Spleen (tissue), 11 donors: ENCODE measurements around the gene GLTPD2. TPM values are rescaled to one million over a fixed set of nuclear protein-coding genes. Genes with fewer than 3 reads are reported as not detected.

Experiments used
- DNase-seq: peaks from one replicate; pipeline ENCODE4 v3.0.0-alpha.2; 2020
- H3K27ac ChIP-seq, 8 donors: fragments of 200-600 bp; sonication (generic) in 7 of 8; 1 replicate in 4 of 8; 2 replicates in 4 of 8; pipeline versions ENCODE4 v1.5.0 to v1.8.0; 2016 to 2021; ENCODE audit warnings: inconsistent platforms in 4 of 8, mild to moderate bottlenecking in 4 of 8, moderate library complexity in 1 of 8
- H3K27me3 ChIP-seq, 7 donors: fragments of 200-600 bp; sonication (generic) in 6 of 7; replicated peaks in 1 of 7; 1 replicate in 4 of 7; 2 replicates in 3 of 7; pipeline versions ENCODE4 v1.5.0 to v1.8.0; 2016 to 2021; ENCODE audit warnings: inconsistent platforms in 3 of 7, mild to moderate bottlenecking in 1 of 7
- H3K36me3 ChIP-seq, 6 donors: fragments of 200-600 bp; sonication (generic) in 5 of 6; 1 replicate in 4 of 6; 2 replicates in 2 of 6; pipeline versions ENCODE4 v1.5.0 to v1.8.0; 2016 to 2021; ENCODE audit warnings: inconsistent platforms in 2 of 6
- H3K4me1 ChIP-seq, 6 donors: fragments of 200-600 bp; sonication (generic) in 5 of 6; 1 replicate in 3 of 6; 2 replicates in 3 of 6; pipeline versions ENCODE4 v1.5.0 to v1.8.0; 2016 to 2021; ENCODE audit warnings: inconsistent platforms in 3 of 6
- H3K4me3 ChIP-seq, 8 donors: fragments of 200-600 bp; sonication (generic) in 7 of 8; 1 replicate in 4 of 8; 2 replicates in 4 of 8; pipeline versions ENCODE4 v1.5.0 to v1.8.0; 2016 to 2021; ENCODE audit warnings: inconsistent platforms in 4 of 8, mild to moderate bottlenecking in 4 of 8, moderate library complexity in 2 of 8
- H3K9me3 ChIP-seq, 8 donors: fragments of 200-600 bp; sonication (generic) in 7 of 8; 1 replicate in 4 of 8; 2 replicates in 4 of 8; pipeline versions ENCODE4 v1.5.0 to v1.8.0; 2016 to 2021; ENCODE audit warnings: inconsistent platforms in 4 of 8
- POLR2A ChIP-seq, 3 donors: fragments of 450-650 bp; IDR thresholded peaks; one replicate each; pipeline ENCODE4 v1.5.1; 2017; ENCODE audit warnings: antibody characterized with exemption in 3 of 3, mild to moderate bottlenecking in 1 of 3
- POLR2AphosphoS5 ChIP-seq, 3 donors: sonication (generic); formaldehyde crosslinking; IDR thresholded peaks; one replicate each; pipeline ENCODE4 v1.5.1; 2017; ENCODE audit warnings: antibody characterized with exemption in 3 of 3
- WGBS, 5 donors: extraction: QIAGEN DNeasy Blood & Tissue Kit in 3 of 5; methylation state at CpG; one replicate each; pipeline versions ENCODE4 v1.1.5 to v1.1.7; 2013 to 2018; 5-methylcytosine and 5-hydroxymethylcytosine counted together
- intact Hi-C: fragments of 100-400 bp; cut with DNase I; formaldehyde crosslinking; loops from one replicate; pipeline ENCODE4 v1.15.0; 2023; ENCODE audit warnings: low total_unique reads
- polyA plus RNA-seq, 3 donors: library from polyadenylated mRNA; stranded (reverse); fragments of 200-250 nt; gene quantifications; one replicate each; pipeline ENCODE4 v1.2.1, GENCODE V29; 2013
- total RNA-seq, 7 donors: library from RNA; depleted of rRNA in 3 of 7; stranded (reverse); fragments of >200 nt in 3 of 7; fragmentation: NEBNext Ultra II Directional in 4 of 7; extraction: Animal tissue kit (Norgen Biotek cat#: 25700) in 4 of 7; gene quantifications; one replicate each; pipeline versions ENCODE4 v1.1.0 to v1.2.1, GENCODE V29; 2016 to 2021
- TF ChIP-seq, protein P1 (sequence below), 11 experiments: fragments of 200-600 bp in 7 of 11; fragments of 450-650 bp in 4 of 11; sonication (generic) in 4 of 11; IDR thresholded peaks in 8 of 11; conservative IDR thresholded peaks in 3 of 11; 1 replicate in 7 of 11; 2 replicates in 4 of 11; pipeline versions ENCODE4 v1.4.0 to v1.8.0; 2016 to 2021; ENCODE audit warnings: antibody characterized with exemption in 11 of 11, inconsistent platforms in 4 of 11, mild to moderate bottlenecking in 1 of 11
- donor health status: healthy with polysubstance abuse.
- donor health status: DM: no; HTN: no; CAD: no; lungs with moderate emphysema.
- donor health status: DM: no; HTN: no; CAD: no.
- donor health status: Bipolar disorder and iron deficiency.
- donor health status: healthy.
- donor health status: DM: no; HTN: no; CAD: no.
- donor health status: DM: yes; HTN: yes; CAD: no.

Gene GLTPD2
- total and polyA plus RNA-seq, 10 donors = 0.06 TPM; not detected in 9

GRCh38 chr17:4768298-4768697 lies 20.5 kb upstream of the GLTPD2 start:
- peaks cover 0 to 4% (median 0%) of the 10 kb centered on the region in 7 donors for H3K27me3 ChIP-seq
- H3K9me3 ChIP-seq = no peaks in the 10 kb centered on the region
- DNase-seq = no peak
- TF ChIP-seq POLR2A (IDR thresholded peaks at IDR 0.05) (no peak), POLR2AphosphoS5 (IDR thresholded peaks at IDR 0.05) (peak in 1 of 3 donors; percentile 45)
- H3K4me3 ChIP-seq = no peak overlapping the region
- H3K4me1 ChIP-seq = peaks cover 0 to 37% (median 9%) of the 10 kb centered on the region in 6 donors
- peak overlapping the region in 3 of 8 donors; percentile 52 to 87 (median 62) for H3K27ac ChIP-seq
- no peaks in the 10 kb centered on the region for H3K36me3 ChIP-seq
- 74 to 86% (median 79%) methylated on average over 6 of the region's 6 CpGs for WGBS, 5 donors
- intact Hi-C loops = no loop called here

DNA sequence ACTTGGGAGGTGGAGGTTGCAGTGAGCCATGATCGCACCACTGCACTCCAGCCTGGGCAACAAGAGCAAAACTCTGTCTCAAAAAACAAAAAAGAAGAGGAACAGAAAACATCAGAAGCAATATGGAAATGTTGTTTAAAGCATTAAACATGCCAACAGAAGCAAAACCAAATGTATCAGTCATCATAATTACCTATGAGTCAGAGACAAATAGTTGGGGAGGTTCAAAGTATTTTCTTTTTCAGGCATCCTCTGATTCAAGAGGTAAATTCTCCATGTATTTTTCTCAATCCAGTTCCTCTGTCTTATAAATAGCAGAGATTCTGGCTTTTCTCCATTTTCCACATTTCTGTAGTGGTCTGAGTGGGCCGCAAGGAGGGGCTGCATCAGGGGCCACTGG lies 19.1 kb upstream of the GLTPD2 start:
- no peak for DNase-seq
- WGBS, 5 donors = 91 to 98% (median 97%) methylated on average over 2 of the region's 2 CpGs
- TF ChIP-seq, protein P1, sequence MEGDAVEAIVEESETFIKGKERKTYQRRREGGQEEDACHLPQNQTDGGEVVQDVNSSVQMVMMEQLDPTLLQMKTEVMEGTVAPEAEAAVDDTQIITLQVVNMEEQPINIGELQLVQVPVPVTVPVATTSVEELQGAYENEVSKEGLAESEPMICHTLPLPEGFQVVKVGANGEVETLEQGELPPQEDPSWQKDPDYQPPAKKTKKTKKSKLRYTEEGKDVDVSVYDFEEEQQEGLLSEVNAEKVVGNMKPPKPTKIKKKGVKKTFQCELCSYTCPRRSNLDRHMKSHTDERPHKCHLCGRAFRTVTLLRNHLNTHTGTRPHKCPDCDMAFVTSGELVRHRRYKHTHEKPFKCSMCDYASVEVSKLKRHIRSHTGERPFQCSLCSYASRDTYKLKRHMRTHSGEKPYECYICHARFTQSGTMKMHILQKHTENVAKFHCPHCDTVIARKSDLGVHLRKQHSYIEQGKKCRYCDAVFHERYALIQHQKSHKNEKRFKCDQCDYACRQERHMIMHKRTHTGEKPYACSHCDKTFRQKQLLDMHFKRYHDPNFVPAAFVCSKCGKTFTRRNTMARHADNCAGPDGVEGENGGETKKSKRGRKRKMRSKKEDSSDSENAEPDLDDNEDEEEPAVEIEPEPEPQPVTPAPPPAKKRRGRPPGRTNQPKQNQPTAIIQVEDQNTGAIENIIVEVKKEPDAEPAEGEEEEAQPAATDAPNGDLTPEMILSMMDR (IDR thresholded peaks at IDR 0.05 in 8 of 11, conservative IDR thresholded peaks at IDR 0.05 in 3 of 11) = no peak
- TF ChIP-seq POLR2AphosphoS5 (IDR thresholded peaks at IDR 0.05) (no peak), POLR2A (IDR thresholded peaks at IDR 0.05) (no peak)

DNA sequence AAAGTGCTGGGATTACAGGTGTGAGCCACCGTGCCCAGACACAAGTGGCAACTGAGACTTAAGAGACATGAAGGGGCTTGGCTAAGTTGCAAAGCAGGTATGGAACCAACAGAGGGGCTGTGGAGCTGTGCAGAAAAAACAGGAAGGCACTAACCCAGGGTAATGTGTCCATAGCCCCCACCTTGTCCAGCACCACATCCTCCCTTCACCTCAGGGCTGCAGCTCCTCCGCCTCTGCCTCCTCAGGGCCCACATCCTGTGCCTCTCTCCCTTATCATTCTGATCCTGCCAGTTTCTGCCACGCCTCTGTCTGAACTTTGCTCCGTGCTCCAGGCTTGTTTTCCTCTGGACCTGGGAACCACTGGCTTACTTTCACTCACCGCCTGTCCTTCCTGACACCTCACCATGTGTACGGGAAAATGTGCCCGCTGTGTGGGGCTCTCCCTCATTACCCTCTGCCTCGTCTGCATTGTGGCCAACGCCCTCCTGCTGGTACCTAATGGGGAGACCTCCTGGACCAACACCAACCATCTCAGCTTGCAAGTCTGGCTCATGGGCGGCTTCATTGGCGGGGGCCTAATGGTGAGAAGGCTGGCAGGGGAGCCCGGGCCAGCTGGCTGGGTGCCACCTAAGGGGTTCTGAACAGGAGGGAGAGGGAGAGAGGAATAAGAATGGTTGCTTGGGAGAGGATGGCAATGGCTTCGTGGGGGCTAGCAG lies 17.1 kb upstream of the GLTPD2 start, which contains the start of gene TM4SF5:
Gene TM4SF5, plus strand, starts transcription at position 368 of the 716 bp plus-strand sequence. Its CDS starts 37 bp downstream, at position 405.
- Histone ChIP-seq H3K4me3 (no peak within 1 kb of the TSS), H3K36me3 (no peaks in the 10 kb centered on the region), H3K27ac (peak within 1 kb of the TSS in 3 of 8 donors; percentile 13 to 40 (median 36)), H3K27me3 (peaks cover 0 to 4% (median 0%) of the 10 kb centered on the region in 7 donors), H3K9me3 (no peaks in the 10 kb centered on the region), H3K4me1 (peaks cover 0 to 14% (median 5%) of the 10 kb centered on the region in 6 donors)
- intact Hi-C loops = no loop called here
- TF ChIP-seq POLR2AphosphoS5 (IDR thresholded peaks at IDR 0.05) = no peak
- TF ChIP-seq POLR2A (IDR thresholded peaks at IDR 0.05) = no peak
- TF ChIP-seq, protein P1 (IDR thresholded peaks at IDR 0.05 in 8 of 11, conservative IDR thresholded peaks at IDR 0.05 in 3 of 11) = no peak
- 55 to 64% (median 63%) methylated on average over 13 of the region's 13 CpGs for WGBS, 5 donors
- no peak for DNase-seq

More for the DNA sequence above, 19.1 kb upstream of the GLTPD2 start:
- peaks cover 0 to 4% (median 0%) of the 10 kb centered on the region in 7 donors for H3K27me3 ChIP-seq
- H3K27ac ChIP-seq = no peak overlapping the region
- H3K4me3 ChIP-seq = no peak overlapping the region
- intact Hi-C loops = no loop called here
- no peaks in the 10 kb centered on the region for H3K9me3 ChIP-seq
- no peaks in the 10 kb centered on the region for H3K36me3 ChIP-seq
- H3K4me1 ChIP-seq = peaks cover 0 to 30% (median 7%) of the 10 kb centered on the region in 6 donors

GRCh38 chr17:4772235-4772613 lies 16.5 kb upstream of the GLTPD2 start:
- DNase-seq = no peak
- TF ChIP-seq, protein P1 (IDR thresholded peaks at IDR 0.05 in 8 of 11, conservative IDR thresholded peaks at IDR 0.05 in 3 of 11) = no peak
- no peak for TF ChIP-seq POLR2AphosphoS5 (IDR thresholded peaks at IDR 0.05)
- no peak for TF ChIP-seq POLR2A (IDR thresholded peaks at IDR 0.05)

More at GRCh38 chr17:4772235-4772613, 16.5 kb upstream of the GLTPD2 start:
- intact Hi-C loops = no loop called here
- WGBS, 5 donors = 79 to 82% (median 82%) methylated on average over 10 of the region's 10 CpGs
- Histone ChIP-seq H3K4me1 (peaks cover 0 to 14% (median 5%) of the 10 kb centered on the region in 6 donors), H3K36me3 (no peaks in the 10 kb centered on the region), H3K27me3 (peaks cover 0 to 4% (median 0%) of the 10 kb centered on the region in 7 donors), H3K4me3 (no peak overlapping the region), H3K9me3 (no peaks in the 10 kb centered on the region), H3K27ac (no peak overlapping the region)
